HL-60/S4 (cell line): ENCODE measurements around the gene HOXA10.

Experiments
- in situ Hi-C: fragments of 300-500 bp; cut with MboI; formaldehyde crosslinking; loops from 2 replicates; pipeline ENCODE4 v1.14.3; 2022; ENCODE audit warnings: low sequenced_read_pairs

HOXA10 gene

GRCh38 chr7:27148756-27149641 lies 25.1 kb downstream of the HOXA10 start:
- in situ Hi-C loops: no loop called here

GRCh38 chr7:27148031-27148755 lies 25.9 kb downstream of the HOXA10 start:
- in situ Hi-C loops: no loop called here

- in situ Hi-C loops: no loop called here
Measured at GRCh38 chr7:27147199-27148030, 26.7 kb downstream of the HOXA10 start, which contains the start of gene HOXA6. TSS of gene HOXA6 (minus strand) at chr7:27147774. CDS start at chr7:27147749, 25 bp downstream.

DNA sequence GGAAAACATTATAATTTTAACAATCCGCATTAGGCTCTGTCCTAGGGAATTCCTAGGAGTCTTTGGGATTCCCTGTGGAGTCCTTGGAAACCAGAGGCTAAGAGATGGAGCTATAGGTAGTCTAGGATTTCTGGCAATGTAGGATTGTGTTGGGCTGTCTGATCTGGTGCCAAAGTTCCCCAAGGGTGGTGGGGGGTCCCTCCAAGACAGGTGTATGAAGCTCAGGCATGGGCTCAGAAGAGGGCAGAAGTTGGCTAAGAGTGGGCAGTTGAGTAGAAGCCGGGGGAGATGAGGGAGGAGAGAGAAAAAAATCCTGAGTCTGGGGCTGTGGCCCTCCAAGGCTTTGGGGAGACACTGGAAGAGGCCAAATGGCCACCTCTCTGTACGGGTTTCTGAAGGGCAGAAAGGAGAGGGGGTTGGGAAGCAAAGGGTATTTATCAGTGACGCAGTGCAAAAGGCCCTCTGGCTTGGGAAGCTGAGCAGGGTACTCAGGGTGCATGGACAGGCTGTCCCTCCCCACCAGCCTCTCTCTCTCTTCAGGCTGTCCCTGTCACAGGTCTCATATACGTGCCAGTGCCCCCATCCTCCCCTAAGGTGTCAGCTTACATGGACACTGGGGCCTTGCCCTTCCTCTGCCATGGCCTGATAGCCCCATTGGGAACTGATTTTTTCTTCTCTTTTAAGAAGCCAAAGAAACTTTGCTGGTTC lies 27.5 kb downstream of the HOXA10 start:
- in situ Hi-C loops: no loop called here

- in situ Hi-C loops: no loop called here
Measured at GRCh38 chr7:27145914-27146412, 28.2 kb downstream of the HOXA10 start.

GRCh38 chr7:27145165-27145913 lies 28.8 kb downstream of the HOXA10 start:
- in situ Hi-C loops: no loop called here

GRCh38 chr7:27144781-27145164 lies 29.3 kb downstream of the HOXA10 start:
- in situ Hi-C loops: no loop called here

DNA sequence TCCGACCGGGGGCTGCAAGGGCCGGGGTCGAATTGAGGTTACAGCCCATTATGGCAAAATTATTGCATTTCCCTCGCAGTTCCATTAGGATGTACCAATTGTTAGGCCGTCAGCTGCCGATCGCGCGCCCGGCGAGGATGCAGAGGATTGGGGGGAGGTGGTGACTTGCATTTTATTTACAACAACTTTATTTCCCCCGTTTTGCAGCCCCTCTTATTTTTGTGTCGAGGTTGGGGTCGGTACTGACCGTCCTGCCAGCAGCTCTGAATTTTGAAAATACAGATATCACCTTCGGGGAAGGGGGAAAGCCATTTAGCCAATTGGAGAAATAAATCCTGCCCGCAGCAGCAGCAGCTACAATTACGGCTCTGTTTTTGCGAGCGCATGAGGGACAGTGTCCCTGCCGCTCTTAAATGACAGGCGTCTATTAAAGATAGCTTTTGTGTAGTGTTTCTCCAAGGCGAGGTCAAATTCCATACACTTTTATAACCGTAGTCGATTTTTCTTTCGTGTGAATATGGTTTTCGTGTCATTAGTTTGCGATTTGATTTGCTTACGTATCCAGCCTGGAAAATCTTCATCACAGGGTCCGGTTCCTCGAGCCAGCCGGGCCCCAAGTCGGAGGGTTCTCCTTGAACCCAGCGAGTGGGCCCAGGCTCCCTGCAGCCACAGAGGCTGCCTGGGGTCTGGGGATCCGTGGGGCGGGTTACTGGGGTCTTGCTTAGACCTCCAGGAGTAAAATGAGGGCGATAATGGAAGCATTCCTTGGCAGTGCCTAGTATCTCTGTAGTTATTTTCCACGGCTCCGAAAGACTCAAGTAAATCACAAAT lies 30.0 kb downstream of the HOXA10 start:
- in situ Hi-C loops: no loop called here

- in situ Hi-C loops: no loop called here
Measured at GRCh38 chr7:27143023-27143949, 30.8 kb downstream of the HOXA10 start, which contains the start of gene HOXA5. TSS of gene HOXA5 (minus strand) at chr7:27143681. CDS start at chr7:27143607, 74 bp downstream.

- in situ Hi-C loops: no loop called here
Measured at GRCh38 chr7:27142580-27143022, 31.5 kb downstream of the HOXA10 start.

DNA sequence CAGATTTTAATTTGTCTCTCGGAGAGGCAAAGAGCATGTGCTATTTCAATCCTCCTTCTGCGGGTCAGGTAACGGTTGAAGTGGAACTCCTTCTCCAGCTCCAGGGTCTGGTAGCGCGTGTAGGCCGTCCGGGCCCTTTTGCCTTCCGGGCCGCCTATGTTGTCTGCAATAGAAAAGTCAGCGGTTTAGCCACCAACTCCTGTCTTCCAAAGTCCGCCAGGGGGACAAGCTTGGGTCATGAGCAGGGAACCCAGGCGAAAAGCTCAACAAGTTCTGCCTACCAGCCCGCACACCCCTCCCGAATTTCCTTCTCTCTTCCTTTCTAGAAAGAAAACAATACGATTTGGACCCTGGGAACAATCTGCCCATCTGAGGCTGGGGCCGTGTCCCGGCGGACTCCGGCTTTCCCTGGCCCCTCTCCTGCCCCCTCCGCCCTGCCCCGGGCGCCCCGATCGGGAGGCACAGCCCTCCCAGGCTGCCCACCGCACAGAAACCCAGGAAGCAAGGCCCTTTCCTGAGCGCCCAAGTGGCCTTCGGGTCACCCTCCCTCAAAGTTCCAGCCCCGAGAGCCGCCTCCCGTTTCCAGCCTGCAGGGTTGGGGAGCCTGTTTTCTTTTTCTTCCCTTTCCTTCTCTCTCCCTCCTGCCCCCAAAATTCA lies 32.1 kb downstream of the HOXA10 start:
- in situ Hi-C loops: no loop called here

- in situ Hi-C loops: no loop called here
Measured at GRCh38 chr7:27141137-27141922, 32.8 kb downstream of the HOXA10 start.

- in situ Hi-C loops: no loop called here
Measured at GRCh38 chr7:27140126-27140857, 33.8 kb downstream of the HOXA10 start.

DNA sequence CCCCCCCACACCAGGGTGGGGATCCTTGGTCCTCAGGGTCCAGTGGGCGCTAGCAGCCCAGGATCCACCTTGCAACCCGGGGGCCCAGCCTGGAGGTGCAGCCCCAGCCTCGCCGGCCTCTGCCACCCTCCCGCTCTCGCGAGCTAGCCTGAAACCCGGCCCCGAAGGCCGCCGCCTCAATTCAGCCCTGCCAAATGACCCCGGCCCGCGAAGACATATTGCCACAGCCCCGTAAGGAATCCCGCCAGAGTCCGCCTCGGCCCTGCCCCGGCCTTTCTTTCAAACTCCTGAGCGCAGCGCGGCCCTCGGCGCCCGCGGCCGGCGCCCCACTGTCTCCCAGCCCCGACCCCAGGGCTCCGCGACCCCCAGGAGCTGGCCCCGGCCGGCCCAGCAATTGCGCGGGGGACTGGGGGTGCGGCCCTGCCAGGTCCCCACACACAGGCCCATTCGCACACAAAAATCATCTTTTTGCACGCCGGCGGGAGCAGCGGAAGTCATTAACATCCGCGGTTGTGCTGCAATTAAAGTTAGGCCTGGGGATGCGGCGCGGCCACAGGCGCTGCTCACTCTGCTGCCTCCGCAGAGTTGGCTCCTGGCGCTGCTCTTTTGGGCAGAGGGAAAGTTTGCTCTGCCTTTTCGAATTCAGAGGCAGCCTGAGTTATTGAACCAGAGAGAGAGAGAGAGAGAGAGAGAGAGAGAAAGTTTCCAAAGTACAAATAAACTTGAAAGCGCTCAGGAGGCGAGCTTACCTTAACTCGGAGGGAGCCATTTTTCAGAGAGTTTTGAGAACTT lies 34.6 kb downstream of the HOXA10 start:
- in situ Hi-C loops: no loop called here

DNA sequence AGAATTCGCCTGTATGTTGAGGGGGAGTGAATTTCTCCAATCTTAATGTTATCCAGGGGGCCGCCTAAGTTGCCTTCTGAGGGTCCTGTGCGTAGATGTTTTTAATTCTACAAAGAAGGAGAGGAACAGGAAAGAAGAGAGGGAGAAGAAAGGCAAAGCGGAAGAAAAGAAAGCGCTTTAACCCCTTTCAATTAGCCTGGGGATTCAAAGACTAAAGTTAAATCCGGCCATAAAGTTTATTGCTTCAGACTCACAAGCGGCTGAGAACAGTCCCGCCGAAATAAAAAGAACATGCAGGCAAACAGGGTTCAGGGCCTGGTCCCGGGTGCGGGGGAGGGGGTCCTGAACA lies 35.2 kb downstream of the HOXA10 start:
- in situ Hi-C loops: no loop called here
